GM12878 (cell line): ENCODE results near the gene TTF2. TPM values are rescaled to one million over a fixed set of nuclear protein-coding genes. Genes with fewer than 3 reads are reported as not detected.

Experiments
- ATAC-seq: fragments of 200-7000 bp; cut with Tn5 transposase; 3 replicates; pipeline ENCODE4 v1.9.1; 2020; ENCODE audit warnings: mild to moderate bottlenecking, moderate library complexity
- BruUV-seq: library from RNA; stranded (reverse); fragments of 400-500 nt; replicated peaks from 2 replicates; lab custom pipeline; 2021; lab: Mats Ljungman, UMichigan
- CTCF ChIA-PET: fragments of 300-600 bp; sonication (Branson Sonifier 250); formaldehyde crosslinking; extraction: SDS; loops from one replicate; lab custom pipeline; 2021; ENCODE audit warnings: inconsistent platforms; lab: Yijun Ruan, JAX
- POLR2A ChIA-PET: fragments of 350-600 bp; formaldehyde crosslinking; extraction: SDS; loops from one replicate; lab custom pipeline; 2021; ENCODE audit warnings: inconsistent platforms; lab: Charles Lee
- RAD21 ChIA-PET: fragments of 300-600 bp; sonication (Branson Sonifier 250); formaldehyde crosslinking; loops from one replicate; lab custom pipeline; 2023; ENCODE audit warnings: antibody characterized with exemption; ENCODE audit not compliant: unreplicated experiment; lab: Charles Lee
- SMC1A ChIA-PET: fragments of 300-600 bp; sonication (Branson Sonifier 250); formaldehyde crosslinking; loops from one replicate; lab custom pipeline; 2023; ENCODE audit not compliant: unreplicated experiment, uncharacterized antibody; lab: Charles Lee
- DNase-seq: peaks from one replicate; pipeline ENCODE4 v3.0.0-alpha.2; 2011; ENCODE audit warnings: low read depth, low spot score
- FAIRE-seq: peaks from 3 replicates; lab custom pipeline; 2011; peaks lifted over from hg19 to GRCh38; lab: Jason Lieb, UNC
- H2AFZ ChIP-seq: 2 replicates; pipeline ENCODE4 v1.6.0; 2011; ENCODE audit warnings: low read depth, low read length, control low read depth; ENCODE audit not compliant: control insufficient read depth
- H3K27ac ChIP-seq: 2 replicates; pipeline ENCODE4 v1.5.1; 2011; ENCODE audit warnings: control low read depth; ENCODE audit not compliant: control insufficient read depth, insufficient read depth
- H3K27me3 ChIP-seq, 2 experiments: replicated peaks in 1 of 2; 2 replicates each; pipeline versions ENCODE4 v1.6.0 to v1.6.1; 2011; ENCODE audit warnings: low read length in 1 of 2; ENCODE audit not compliant: control insufficient read depth in 2 of 2, insufficient read depth in 2 of 2
- H3K36me3 ChIP-seq, 2 experiments: 2 replicates each; pipeline ENCODE4 v1.5.1; 2011; ENCODE audit warnings: low read length in 1 of 2; ENCODE audit not compliant: control insufficient read depth in 2 of 2, insufficient read depth in 2 of 2
- H3K4me1 ChIP-seq: 2 replicates; pipeline ENCODE4 v1.6.1; 2011; ENCODE audit warnings: mild to moderate bottlenecking, low read length, moderate library complexity, mixed read lengths; ENCODE audit not compliant: control insufficient read depth, insufficient read depth
- H3K4me2 ChIP-seq: 2 replicates; pipeline ENCODE4 v1.6.0; 2011; ENCODE audit warnings: control low read depth; ENCODE audit not compliant: control insufficient read depth, insufficient read depth
- H3K4me3 ChIP-seq: fragments of 200-600 bp; sonication (generic); 2 replicates; pipeline ENCODE4 v1.5.1; 2016
- H3K79me2 ChIP-seq: 2 replicates; pipeline ENCODE4 v1.6.0; 2011; ENCODE audit warnings: low read length; ENCODE audit not compliant: control insufficient read depth, insufficient read depth
- H3K9ac ChIP-seq: 2 replicates; pipeline ENCODE4 v1.8.0; 2011; ENCODE audit warnings: low read length, control low read depth, mixed read lengths; ENCODE audit not compliant: control insufficient read depth, insufficient read depth
- H3K9me3 ChIP-seq: replicated peaks from 3 replicates; pipeline ENCODE4 v1.5.1; 2011; ENCODE audit warnings: mild to moderate bottlenecking, low read length; ENCODE audit not compliant: control insufficient read depth, insufficient read depth
- H4K20me1 ChIP-seq: 2 replicates; pipeline ENCODE4 v1.6.0; 2011; ENCODE audit not compliant: control insufficient read depth, insufficient read depth
- CBX3 ChIP-seq: fragments of 200-600 bp; sonication (generic); IDR thresholded peaks from 2 replicates; pipeline ENCODE4 v1.6.1; 2016; ENCODE audit warnings: low read depth, borderline replicate concordance
- EZH2 ChIP-seq: IDR thresholded peaks from 2 replicates; pipeline ENCODE4 v1.6.1; 2012; ENCODE audit warnings: low read depth, mild to moderate bottlenecking, control low read depth, inconsistent platforms, low read length, borderline replicate concordance; ENCODE audit not compliant: control insufficient read depth
- KAT2A ChIP-seq: conservative IDR thresholded peaks from 2 replicates; pipeline ENCODE4 v1.6.1; 2011; ENCODE audit warnings: low read depth, low read length; ENCODE audit not compliant: control insufficient read depth
- TAF1 ChIP-seq: IDR thresholded peaks from 2 replicates; pipeline ENCODE4 v1.6.1; 2011; ENCODE audit warnings: mild to moderate bottlenecking, low read depth, low read length, borderline replicate concordance
- WGBS: methylation state at CpG from one replicate; pipeline ENCODE4 v1.1.6; 2016; ENCODE audit warnings: low lambda C conversion rate; ENCODE audit not compliant: insufficient replicate concordance, insufficient coverage; ENCODE audit errors: missing lambda C conversion rate; 5-methylcytosine and 5-hydroxymethylcytosine counted together
- in situ Hi-C: fragments of 300-500 bp; cut with MboI; formaldehyde crosslinking; loops from 9 replicates; pipeline ENCODE4 v1.14.3; 2018; ENCODE audit warnings: mixed read lengths
- intact Hi-C: fragments of 100-400 bp; cut with micrococcal nuclease; formaldehyde crosslinking; loops from one replicate; pipeline ENCODE4 v1.14.2; 2022; ENCODE audit not compliant: unreplicated experiment
- polyA plus RNA-seq, 11 experiments: library from polyadenylated mRNA; depleted of rRNA in 4 of 11; unstranded in 6 of 11; stranded (reverse) in 5 of 11; fragments of >200 nt; fragmentation: Nextera tagmentation in 4 of 11; fragmentation: Illumina TruSeq in 1 of 11; extraction: Ambion mirVana in 4 of 11; extraction: Trizol in 1 of 11; gene quantifications; 1 replicate in 1 of 11; 2 replicates in 10 of 11; pipeline versions ENCODE4 v1.2.1 to v1.2.3, GENCODE V29; 2011 to 2016; ENCODE audit warnings: inconsistent platforms in 2 of 11, missing spikeins in 2 of 11, low read depth in 1 of 11
- total RNA-seq, 4 experiments: library from RNA; depleted of rRNA in 3 of 4; stranded (reverse); fragments of >200 nt in 3 of 4; fragmentation: Illumina TruSeq in 1 of 4; extraction: Trizol in 1 of 4; gene quantifications; 2 replicates each; pipeline versions ENCODE4 v1.2.1 to v1.2.3, GENCODE V29; 2013 to 2021
- TF ChIP-seq, protein P1 (sequence below): fragments of 450-650 bp; IDR thresholded peaks from 2 replicates; pipeline ENCODE4 v1.6.1; 2017; ENCODE audit warnings: mild to moderate bottlenecking, low read depth, inconsistent platforms; ENCODE audit not compliant: poor library complexity, severe bottlenecking
- TF ChIP-seq, protein P2 (sequence below): IDR thresholded peaks from 2 replicates; pipeline ENCODE4 v1.6.1; 2012; ENCODE audit warnings: mild to moderate bottlenecking, low read depth, low read length

TTF2 gene
- total and polyA plus RNA-seq, 10 of the 15 experiments (the other 5 are each of a cell fraction or from before 2014, with no cell fraction given): 17.7 to 134 (median 78.2) TPM

DNA sequence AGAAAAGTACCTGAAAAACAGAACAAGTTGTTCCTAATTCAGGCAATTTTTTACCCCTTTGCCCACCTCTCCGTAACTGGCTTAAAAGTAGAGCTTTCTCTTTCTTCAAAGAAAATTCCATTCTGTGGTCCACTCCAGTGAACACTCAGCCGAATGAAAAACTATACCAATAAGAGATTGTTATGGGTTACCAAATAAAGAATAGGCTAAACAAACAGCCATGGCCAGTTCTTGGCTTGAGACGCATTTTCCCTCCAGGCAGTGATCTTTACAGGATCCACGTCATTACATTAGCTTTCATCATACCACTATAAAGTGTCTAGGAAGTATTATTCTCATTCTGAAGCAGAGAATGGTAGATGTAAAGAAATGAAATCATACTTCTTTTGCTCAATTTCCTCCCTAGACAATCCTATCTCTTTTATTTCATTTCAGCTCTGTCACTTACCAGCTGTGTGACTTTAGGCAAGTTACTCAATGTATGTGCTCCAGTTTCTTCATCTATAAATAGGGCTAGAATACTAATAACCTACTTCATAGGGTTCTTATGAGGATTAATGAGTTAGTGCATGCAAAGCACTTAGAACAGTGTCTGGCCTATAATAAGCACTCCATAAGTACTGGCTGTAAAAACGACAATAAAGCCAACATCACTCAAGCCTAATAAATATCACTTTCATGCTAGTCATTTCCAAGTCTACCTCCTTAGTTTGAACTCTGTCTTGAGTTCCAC is 87.9 kb downstream of the TTF2 start:
- intact Hi-C loops: no loop called here
- SMC1A ChIA-PET: no interaction called here

More for the DNA sequence above, 87.9 kb downstream of the TTF2 start:
- Histone ChIP-seq H4K20me1 (no peaks in the 10 kb centered on the region), H3K4me2 (no peak overlapping the region), H3K4me1 (no peaks in the 10 kb centered on the region), H3K36me3 (no peaks in the 10 kb centered on the region), H3K9me3 (no peaks in the 10 kb centered on the region; the same call in 1 of the 3 replicates), H2AFZ (no peak overlapping the region), H3K27me3 (peaks cover 0 to 3% of the 10 kb centered on the region in 2 experiments; a peak in 1 of 4 replicates), H3K9ac (no peak overlapping the region), H3K4me3 (no peak overlapping the region), H3K27ac (no peak overlapping the region), H3K79me2 (no peaks in the 10 kb centered on the region)
- TF ChIP-seq EZH2 (no peak), KAT2A (no peak), CBX3 (no peak), TAF1 (no peak)
- TF ChIP-seq, protein P1, sequence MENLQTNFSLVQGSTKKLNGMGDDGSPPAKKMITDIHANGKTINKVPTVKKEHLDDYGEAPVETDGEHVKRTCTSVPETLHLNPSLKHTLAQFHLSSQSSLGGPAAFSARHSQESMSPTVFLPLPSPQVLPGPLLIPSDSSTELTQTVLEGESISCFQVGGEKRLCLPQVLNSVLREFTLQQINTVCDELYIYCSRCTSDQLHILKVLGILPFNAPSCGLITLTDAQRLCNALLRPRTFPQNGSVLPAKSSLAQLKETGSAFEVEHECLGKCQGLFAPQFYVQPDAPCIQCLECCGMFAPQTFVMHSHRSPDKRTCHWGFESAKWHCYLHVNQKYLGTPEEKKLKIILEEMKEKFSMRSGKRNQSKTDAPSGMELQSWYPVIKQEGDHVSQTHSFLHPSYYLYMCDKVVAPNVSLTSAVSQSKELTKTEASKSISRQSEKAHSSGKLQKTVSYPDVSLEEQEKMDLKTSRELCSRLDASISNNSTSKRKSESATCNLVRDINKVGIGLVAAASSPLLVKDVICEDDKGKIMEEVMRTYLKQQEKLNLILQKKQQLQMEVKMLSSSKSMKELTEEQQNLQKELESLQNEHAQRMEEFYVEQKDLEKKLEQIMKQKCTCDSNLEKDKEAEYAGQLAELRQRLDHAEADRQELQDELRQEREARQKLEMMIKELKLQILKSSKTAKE: no peak
- TF ChIP-seq, protein P2, sequence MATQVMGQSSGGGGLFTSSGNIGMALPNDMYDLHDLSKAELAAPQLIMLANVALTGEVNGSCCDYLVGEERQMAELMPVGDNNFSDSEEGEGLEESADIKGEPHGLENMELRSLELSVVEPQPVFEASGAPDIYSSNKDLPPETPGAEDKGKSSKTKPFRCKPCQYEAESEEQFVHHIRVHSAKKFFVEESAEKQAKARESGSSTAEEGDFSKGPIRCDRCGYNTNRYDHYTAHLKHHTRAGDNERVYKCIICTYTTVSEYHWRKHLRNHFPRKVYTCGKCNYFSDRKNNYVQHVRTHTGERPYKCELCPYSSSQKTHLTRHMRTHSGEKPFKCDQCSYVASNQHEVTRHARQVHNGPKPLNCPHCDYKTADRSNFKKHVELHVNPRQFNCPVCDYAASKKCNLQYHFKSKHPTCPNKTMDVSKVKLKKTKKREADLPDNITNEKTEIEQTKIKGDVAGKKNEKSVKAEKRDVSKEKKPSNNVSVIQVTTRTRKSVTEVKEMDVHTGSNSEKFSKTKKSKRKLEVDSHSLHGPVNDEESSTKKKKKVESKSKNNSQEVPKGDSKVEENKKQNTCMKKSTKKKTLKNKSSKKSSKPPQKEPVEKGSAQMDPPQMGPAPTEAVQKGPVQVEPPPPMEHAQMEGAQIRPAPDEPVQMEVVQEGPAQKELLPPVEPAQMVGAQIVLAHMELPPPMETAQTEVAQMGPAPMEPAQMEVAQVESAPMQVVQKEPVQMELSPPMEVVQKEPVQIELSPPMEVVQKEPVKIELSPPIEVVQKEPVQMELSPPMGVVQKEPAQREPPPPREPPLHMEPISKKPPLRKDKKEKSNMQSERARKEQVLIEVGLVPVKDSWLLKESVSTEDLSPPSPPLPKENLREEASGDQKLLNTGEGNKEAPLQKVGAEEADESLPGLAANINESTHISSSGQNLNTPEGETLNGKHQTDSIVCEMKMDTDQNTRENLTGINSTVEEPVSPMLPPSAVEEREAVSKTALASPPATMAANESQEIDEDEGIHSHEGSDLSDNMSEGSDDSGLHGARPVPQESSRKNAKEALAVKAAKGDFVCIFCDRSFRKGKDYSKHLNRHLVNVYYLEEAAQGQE: no peak
- in situ Hi-C loops: no loop called here
- ChIA-PET POLR2A (interaction anchor here (0.6 kb wide), 1 partner anchor 109 kb away, joined by 3 read pairs; no protein-coding TSS in a partner anchor), RAD21 (no interaction called here), CTCF (interaction anchor here (1.3 kb wide), 1 partner anchor 19 kb away, joined by 6 read pairs; no protein-coding TSS in a partner anchor)
- FAIRE-seq (no peak), DNase-seq (no peak), ATAC-seq (no peak)
- BruUV-seq: no TSS peak
- 56% methylated on average over 5 of the region's 5 CpGs for WGBS
